ENCODE measurements around the gene LVRN.
"Not testable (repeated sequence)": the region's sequence is repeated elsewhere in the genome, so short reads cannot be mapped to it uniquely, and the experiment has no call there.

The LVRN gene

GRCh38 chr5:115962239-115962564, at the start of gene LVRN:
LVRN (plus strand) TSS chr5:115962475; CDS start chr5:115962618, 143 bp downstream.
- no peak for DNase-seq

- not testable (repeated sequence) for DNase-seq
These were observed 48.5 kb upstream of the LVRN start for GRCh38 chr5:115913623-115914400.

GRCh38 chr5:115920171-115920725, 42.0 kb upstream of the LVRN start:
- DNase-seq = no peak

- not testable (repeated sequence) for DNase-seq
These were observed 33.5 kb upstream of the LVRN start for GRCh38 chr5:115928578-115929407.

- DNase-seq = not testable (repeated sequence)
These were observed 32.1 kb upstream of the LVRN start for GRCh38 chr5:115930171-115930570.

- DNase-seq = no peak
These were observed 31.5 kb upstream of the LVRN start for GRCh38 chr5:115930630-115931337.

- DNase-seq = no peak
These were observed 29.3 kb upstream of the LVRN start for GRCh38 chr5:115932991-115933390.

- no peak for DNase-seq
These were observed 27.8 kb upstream of the LVRN start for GRCh38 chr5:115934388-115934974.

- no peak for DNase-seq
These were observed 26.2 kb upstream of the LVRN start for GRCh38 chr5:115936031-115936430.

GRCh38 chr5:115939059-115939458, 23.2 kb upstream of the LVRN start:
- DNase-seq = no peak

GRCh38 chr5:115940080-115940810, 22.0 kb upstream of the LVRN start:
- no peak for DNase-seq

- DNase-seq = no peak
These were observed 21.1 kb upstream of the LVRN start for GRCh38 chr5:115941051-115941675.

- DNase-seq = no peak
These were observed 17.8 kb upstream of the LVRN start for GRCh38 chr5:115944501-115944900.

- no peak for DNase-seq
These were observed 15.6 kb upstream of the LVRN start for GRCh38 chr5:115946655-115947054.

- no peak for DNase-seq
These were observed 15.0 kb upstream of the LVRN start for GRCh38 chr5:115947260-115947659.

GRCh38 chr5:115948091-115948534, 14.2 kb upstream of the LVRN start:
- DNase-seq = no peak

- no peak for DNase-seq
These were observed 13.2 kb upstream of the LVRN start for GRCh38 chr5:115949096-115949495.

- peak; percentile 70 for DNase-seq
These were observed 9.7 kb upstream of the LVRN start for GRCh38 chr5:115952588-115952987.

GRCh38 chr5:115954144-115954543, 8.1 kb upstream of the LVRN start:
- DNase-seq = no peak

- DNase-seq = no peak
These were observed 5.3 kb upstream of the LVRN start for GRCh38 chr5:115956957-115957356.

All from NCI-H1105 treated with DMSO at 0.1 percent for 48 hours (cell line).